DND-41 (cell line): ENCODE data around the gene DDB1.

Experiments
- ATAC-seq: fragments of 200-7000 bp; cut with Tn5 transposase; 3 replicates; pipeline ENCODE4 v1.9.1; 2021; ENCODE audit warnings: low read depth; ENCODE audit not compliant: insufficient read depth
- DNase-seq: peaks from one replicate; pipeline ENCODE4 v3.0.0-alpha.2; 2020
- H2AFZ ChIP-seq: 2 replicates; pipeline ENCODE4 v1.6.0; 2012; ENCODE audit warnings: low read depth, low read length
- H3K27ac ChIP-seq: 2 replicates; pipeline ENCODE4 v1.5.1; 2012; ENCODE audit warnings: low read length, inconsistent platforms
- H3K27me3 ChIP-seq: fragments of 200-600 bp; sonication (generic); 2 replicates; pipeline ENCODE4 v1.6.0; 2012; ENCODE audit warnings: low read length, mild to moderate bottlenecking, inconsistent platforms; ENCODE audit not compliant: insufficient read depth, poor library complexity
- H3K36me3 ChIP-seq: 2 replicates; pipeline ENCODE4 v1.5.1; 2012; ENCODE audit warnings: low read length, inconsistent platforms; ENCODE audit not compliant: insufficient read depth
- H3K4me1 ChIP-seq: 2 replicates; pipeline ENCODE4 v1.5.1; 2012; ENCODE audit warnings: mild to moderate bottlenecking, low read length; ENCODE audit not compliant: insufficient read depth
- H3K4me2 ChIP-seq: 2 replicates; pipeline ENCODE4 v1.6.0; 2012; ENCODE audit warnings: mild to moderate bottlenecking, moderate library complexity, low read length, inconsistent platforms; ENCODE audit not compliant: insufficient read depth
- H3K4me3 ChIP-seq, 2 experiments: fragments of 200-600 bp in 1 of 2; shearing (Covaris generic) in 1 of 2; 2 replicates each; pipeline ENCODE4 v1.5.1; 2012 to 2016; ENCODE audit warnings: inconsistent platforms in 2 of 2, low read length in 2 of 2, mild to moderate bottlenecking in 2 of 2, low read depth in 1 of 2, moderate library complexity in 1 of 2
- H3K79me2 ChIP-seq: 2 replicates; pipeline ENCODE4 v1.6.0; 2012; ENCODE audit warnings: low read length, inconsistent platforms; ENCODE audit not compliant: insufficient read depth
- H3K9ac ChIP-seq: 2 replicates; pipeline ENCODE4 v1.6.0; 2012; ENCODE audit warnings: low read depth, mild to moderate bottlenecking, inconsistent platforms, low read length, moderate library complexity
- H3K9me3 ChIP-seq: 2 replicates; pipeline ENCODE4 v1.5.1; 2012; ENCODE audit warnings: low read length, moderate library complexity, mild to moderate bottlenecking, inconsistent platforms; ENCODE audit not compliant: insufficient read depth, severe bottlenecking
- H4K20me1 ChIP-seq: 2 replicates; pipeline ENCODE4 v1.6.0; 2012; ENCODE audit warnings: low read length; ENCODE audit not compliant: insufficient read depth
- EZH2 ChIP-seq: IDR thresholded peaks from 3 replicates; pipeline ENCODE4 v1.6.1; 2012; ENCODE audit warnings: borderline replicate concordance, low read depth, mild to moderate bottlenecking, moderate library complexity, low read length, inconsistent platforms; ENCODE audit not compliant: severe bottlenecking
- TF ChIP-seq, protein P1 (sequence below): IDR thresholded peaks from 2 replicates; pipeline ENCODE4 v1.5.1; 2012; ENCODE audit warnings: borderline replicate concordance, low read length, moderate library complexity, mild to moderate bottlenecking; ENCODE audit not compliant: poor library complexity, severe bottlenecking; ENCODE audit errors: extremely low read depth

The DDB1 gene

DNA sequence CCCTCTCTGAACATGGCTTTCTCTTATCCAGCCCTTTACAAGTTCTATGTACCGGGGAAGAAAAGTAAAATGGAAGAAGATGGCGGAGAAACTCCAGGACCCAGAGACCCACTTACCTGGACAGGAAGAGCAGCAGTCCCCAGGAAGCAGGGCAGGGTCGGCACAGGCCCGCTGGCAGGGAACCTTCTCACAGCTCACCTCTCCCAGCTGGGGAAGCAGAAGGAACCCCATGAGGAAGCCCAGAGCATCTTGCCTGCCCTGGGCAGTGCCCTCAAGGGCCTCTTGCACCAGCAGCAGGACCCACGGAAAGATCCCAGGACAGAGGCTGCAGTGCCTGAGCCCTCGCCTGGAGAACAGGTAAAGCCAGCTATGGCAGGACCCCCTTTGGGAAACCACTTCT is 68.5 kb downstream of the DDB1 start:
- no peaks in the 10 kb centered on the region for H3K36me3 ChIP-seq
- H3K4me3 ChIP-seq, result no peak overlapping the region
- no peak overlapping the region for H3K9ac ChIP-seq
- no peak overlapping the region for H2AFZ ChIP-seq
- TF ChIP-seq EZH2, result no peak
- TF ChIP-seq, protein P1, sequence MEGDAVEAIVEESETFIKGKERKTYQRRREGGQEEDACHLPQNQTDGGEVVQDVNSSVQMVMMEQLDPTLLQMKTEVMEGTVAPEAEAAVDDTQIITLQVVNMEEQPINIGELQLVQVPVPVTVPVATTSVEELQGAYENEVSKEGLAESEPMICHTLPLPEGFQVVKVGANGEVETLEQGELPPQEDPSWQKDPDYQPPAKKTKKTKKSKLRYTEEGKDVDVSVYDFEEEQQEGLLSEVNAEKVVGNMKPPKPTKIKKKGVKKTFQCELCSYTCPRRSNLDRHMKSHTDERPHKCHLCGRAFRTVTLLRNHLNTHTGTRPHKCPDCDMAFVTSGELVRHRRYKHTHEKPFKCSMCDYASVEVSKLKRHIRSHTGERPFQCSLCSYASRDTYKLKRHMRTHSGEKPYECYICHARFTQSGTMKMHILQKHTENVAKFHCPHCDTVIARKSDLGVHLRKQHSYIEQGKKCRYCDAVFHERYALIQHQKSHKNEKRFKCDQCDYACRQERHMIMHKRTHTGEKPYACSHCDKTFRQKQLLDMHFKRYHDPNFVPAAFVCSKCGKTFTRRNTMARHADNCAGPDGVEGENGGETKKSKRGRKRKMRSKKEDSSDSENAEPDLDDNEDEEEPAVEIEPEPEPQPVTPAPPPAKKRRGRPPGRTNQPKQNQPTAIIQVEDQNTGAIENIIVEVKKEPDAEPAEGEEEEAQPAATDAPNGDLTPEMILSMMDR, result no peak
- no peaks in the 10 kb centered on the region for H3K79me2 ChIP-seq
- H3K27ac ChIP-seq, result no peak overlapping the region
- DNase-seq (no peak), ATAC-seq (no peak)
- no peaks in the 10 kb centered on the region for H3K9me3 ChIP-seq
- no peaks in the 10 kb centered on the region for H4K20me1 ChIP-seq
- H3K4me2 ChIP-seq, result no peak overlapping the region
- no peaks in the 10 kb centered on the region for H3K4me1 ChIP-seq
- no peaks in the 10 kb centered on the region for H3K27me3 ChIP-seq

- no peaks in the 10 kb centered on the region for H3K9me3 ChIP-seq
- H3K4me3 ChIP-seq, result no peak overlapping the region
- H3K36me3 ChIP-seq, result no peaks in the 10 kb centered on the region
- DNase-seq (no peak), ATAC-seq (no peak)
- no peak overlapping the region for H2AFZ ChIP-seq
- no peak overlapping the region for H3K4me2 ChIP-seq
- no peak overlapping the region for H3K27ac ChIP-seq
- H3K27me3 ChIP-seq, result no peaks in the 10 kb centered on the region
- H3K9ac ChIP-seq, result no peak overlapping the region
- no peaks in the 10 kb centered on the region for H3K4me1 ChIP-seq
- TF ChIP-seq, protein P1, result no peak
- no peak for TF ChIP-seq EZH2
- H3K79me2 ChIP-seq, result no peaks in the 10 kb centered on the region
- H4K20me1 ChIP-seq, result no peaks in the 10 kb centered on the region
Measured at GRCh38 chr11:61259363-61259762, 73.5 kb downstream of the DDB1 start.

GRCh38 chr11:61258546-61258945 is 74.4 kb downstream of the DDB1 start:
- no peak overlapping the region for H3K4me2 ChIP-seq
- no peaks in the 10 kb centered on the region for H3K79me2 ChIP-seq
- H4K20me1 ChIP-seq, result no peaks in the 10 kb centered on the region
- no peak overlapping the region for H3K4me3 ChIP-seq
- no peaks in the 10 kb centered on the region for H3K36me3 ChIP-seq
- TF ChIP-seq, protein P1, result no peak
- TF ChIP-seq EZH2, result no peak
- DNase-seq, result no peak
- no peak overlapping the region for H3K27ac ChIP-seq
- ATAC-seq, result no peak
- H2AFZ ChIP-seq, result no peak overlapping the region
- H3K9ac ChIP-seq, result no peak overlapping the region
- H3K9me3 ChIP-seq, result no peaks in the 10 kb centered on the region
- H3K27me3 ChIP-seq, result no peaks in the 10 kb centered on the region
- H3K4me1 ChIP-seq, result no peaks in the 10 kb centered on the region

DNA sequence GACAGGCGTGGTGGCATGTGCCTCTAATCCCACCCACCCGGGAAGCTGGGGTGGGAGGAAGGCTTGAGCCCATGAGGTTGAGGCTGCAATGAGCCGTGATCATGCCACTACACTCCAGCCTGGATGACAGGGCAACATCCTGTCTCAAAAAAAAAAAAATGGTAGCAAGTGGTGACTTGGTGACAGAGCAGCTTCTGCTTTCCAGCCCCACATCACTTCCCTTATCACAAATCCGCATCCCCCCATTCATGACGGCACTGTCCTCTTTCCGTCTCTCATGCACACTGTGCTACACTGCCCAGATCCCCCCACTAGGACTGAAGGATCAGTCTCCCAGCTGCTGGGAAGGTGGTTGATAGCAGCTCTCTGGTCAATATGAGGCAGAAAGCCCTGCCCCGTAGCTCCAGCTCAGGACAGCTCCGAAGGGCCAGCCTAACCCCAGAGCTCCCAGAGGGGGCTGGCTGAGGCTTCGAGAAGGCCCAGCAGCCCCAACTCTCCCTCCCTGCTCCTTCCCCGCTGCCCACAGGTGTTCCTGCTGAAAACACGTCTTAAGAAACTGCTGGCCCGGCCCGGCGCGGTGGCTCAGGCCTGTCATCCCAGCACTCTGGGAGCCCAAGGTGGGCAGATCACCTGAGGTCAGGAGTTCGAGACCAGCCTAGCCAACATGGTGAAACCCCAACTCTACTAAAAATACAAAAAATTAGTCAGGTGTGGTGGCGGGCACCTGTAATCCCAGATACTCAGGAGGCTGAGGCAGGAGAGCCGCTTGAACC is 76.0 kb downstream of the DDB1 start:
- H4K20me1 ChIP-seq, result no peaks in the 10 kb centered on the region
- H3K9me3 ChIP-seq, result no peaks in the 10 kb centered on the region
- no peak for DNase-seq
- ATAC-seq, result no peak
- H3K27me3 ChIP-seq, result no peaks in the 10 kb centered on the region
- H3K27ac ChIP-seq, result no peak overlapping the region
- no peak overlapping the region for H2AFZ ChIP-seq
- TF ChIP-seq, protein P1, result no peak
- no peak for TF ChIP-seq EZH2
- no peaks in the 10 kb centered on the region for H3K79me2 ChIP-seq
- H3K4me2 ChIP-seq, result no peak overlapping the region
- H3K9ac ChIP-seq, result no peak overlapping the region
- no peaks in the 10 kb centered on the region for H3K4me1 ChIP-seq
- no peak overlapping the region for H3K4me3 ChIP-seq
- no peaks in the 10 kb centered on the region for H3K36me3 ChIP-seq
